Measurements from ENCODE around the gene FOSL1.

FOSL1 gene

DNA sequence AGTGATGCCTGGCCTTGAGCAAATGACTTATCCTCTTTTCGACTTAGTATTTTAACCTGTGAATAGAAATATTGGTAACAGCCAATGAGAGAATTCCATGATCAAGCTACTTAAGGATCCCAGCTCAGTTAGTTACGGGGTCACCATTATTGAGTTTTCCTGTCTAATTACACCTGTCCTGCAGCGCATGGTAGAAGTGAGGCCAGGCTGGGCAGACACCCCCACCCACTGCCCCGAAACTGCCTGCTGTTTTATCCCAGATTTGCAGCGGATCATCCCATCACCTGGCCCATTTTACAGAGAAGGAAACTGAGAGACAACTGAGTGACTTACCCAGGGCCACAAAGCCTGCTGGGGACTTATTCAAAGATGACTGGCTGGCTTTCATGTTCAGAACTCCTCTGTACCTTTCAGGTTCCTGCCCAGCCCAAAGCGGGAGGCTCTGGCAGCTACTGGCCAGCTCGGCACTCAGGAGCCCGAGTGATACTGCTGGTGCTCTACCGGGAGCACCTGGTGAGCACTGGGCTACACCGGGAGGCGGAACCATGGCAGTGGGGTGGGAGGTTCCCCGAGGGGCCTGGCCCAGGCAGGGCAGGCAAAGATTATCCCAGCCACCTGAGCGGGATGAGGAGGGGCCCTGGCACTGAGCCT is 38.5 kb downstream of the FOSL1 start:
- no peak for DNase-seq

DNA sequence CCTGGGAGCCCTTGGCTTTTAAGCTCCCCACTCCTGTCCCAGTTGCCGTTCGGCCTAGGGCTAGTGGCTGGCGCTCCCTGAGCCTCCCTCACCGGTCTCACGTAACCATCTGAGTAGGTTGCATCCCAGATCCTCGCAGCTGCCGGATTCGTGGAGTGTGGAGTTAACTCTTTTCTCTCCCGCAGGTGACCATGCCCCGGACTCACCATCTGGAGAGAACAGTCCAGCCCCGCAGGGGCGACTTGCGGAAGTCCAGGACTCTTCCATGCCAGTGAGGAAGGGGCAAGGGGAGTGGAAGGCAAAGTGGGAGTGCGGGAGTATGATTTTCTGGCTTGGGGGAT is 39.1 kb downstream of the FOSL1 start:
- DNase-seq: no peak

DNA sequence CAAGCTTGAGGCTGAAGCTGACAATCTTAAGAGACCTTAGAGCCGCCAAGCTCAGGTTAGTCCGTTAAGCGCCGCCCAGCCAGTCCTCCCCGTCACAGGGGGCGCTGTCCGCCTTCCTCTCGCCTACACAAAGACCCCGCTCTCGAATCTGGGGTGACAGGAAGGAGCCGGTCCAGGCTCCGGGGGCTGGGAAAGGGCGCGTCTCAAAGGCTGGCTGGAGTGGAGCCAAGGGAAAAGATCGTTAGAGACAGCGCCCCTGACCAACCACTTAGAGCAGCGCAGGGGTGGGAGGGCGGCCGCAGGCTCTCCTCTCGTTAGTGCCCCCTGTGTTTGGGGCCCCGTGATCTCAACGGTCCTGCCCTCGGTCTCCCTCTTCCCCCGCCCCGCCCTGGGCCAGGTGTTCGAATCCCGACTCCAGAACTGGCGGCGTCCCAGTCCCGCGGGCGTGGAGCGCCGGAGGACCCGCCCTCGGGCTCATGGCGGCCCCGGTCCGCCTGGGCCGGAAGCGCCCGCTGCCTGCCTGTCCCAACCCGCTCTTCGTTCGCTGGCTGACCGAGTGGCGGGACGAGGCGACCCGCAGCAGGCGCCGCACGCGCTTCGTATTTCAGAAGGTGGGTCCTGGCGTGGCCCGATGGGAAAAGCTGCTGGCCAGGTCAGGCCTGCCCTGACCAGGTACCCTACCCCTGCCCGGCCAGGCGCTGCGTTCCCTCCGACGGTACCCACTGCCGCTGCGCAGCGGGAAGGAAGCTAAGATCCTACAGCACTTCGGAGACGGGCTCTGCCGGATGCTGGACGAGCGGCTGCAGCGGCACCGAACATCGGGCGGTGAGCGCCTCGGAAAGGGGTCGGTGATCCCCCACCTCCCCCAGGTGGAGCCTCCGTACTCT is 39.7 kb downstream of the FOSL1 start, which contains the start of gene MUS81:
TSS of gene MUS81 (plus strand) at position 156 of the 887 bp plus-strand sequence. CDS start at position 477, 321 bp downstream.
- DNase-seq: peak; percentile 60

DNA sequence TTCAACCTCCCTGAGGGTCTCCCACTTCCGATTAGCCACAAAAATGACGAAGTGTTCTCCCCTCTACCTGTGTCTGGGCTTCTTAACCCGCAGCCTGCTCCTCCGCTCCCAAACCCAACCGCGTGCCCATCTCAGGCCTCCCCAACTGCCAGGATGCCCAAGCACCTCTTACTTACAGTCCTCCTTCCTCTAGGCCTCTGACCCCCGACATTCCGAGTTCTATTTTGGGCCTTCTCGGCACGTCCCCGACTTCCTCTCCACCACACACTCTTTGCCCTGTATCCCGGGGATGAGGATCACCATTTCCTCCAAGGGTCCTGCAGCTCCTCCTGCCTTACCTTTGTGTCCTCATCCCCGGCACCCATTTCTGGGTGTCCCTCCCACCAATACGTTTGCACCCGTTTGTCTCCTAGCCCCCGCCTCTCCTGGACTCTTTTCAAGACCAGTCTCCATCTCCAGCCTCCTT is 40.3 kb downstream of the FOSL1 start:
- no peak for DNase-seq

DNA sequence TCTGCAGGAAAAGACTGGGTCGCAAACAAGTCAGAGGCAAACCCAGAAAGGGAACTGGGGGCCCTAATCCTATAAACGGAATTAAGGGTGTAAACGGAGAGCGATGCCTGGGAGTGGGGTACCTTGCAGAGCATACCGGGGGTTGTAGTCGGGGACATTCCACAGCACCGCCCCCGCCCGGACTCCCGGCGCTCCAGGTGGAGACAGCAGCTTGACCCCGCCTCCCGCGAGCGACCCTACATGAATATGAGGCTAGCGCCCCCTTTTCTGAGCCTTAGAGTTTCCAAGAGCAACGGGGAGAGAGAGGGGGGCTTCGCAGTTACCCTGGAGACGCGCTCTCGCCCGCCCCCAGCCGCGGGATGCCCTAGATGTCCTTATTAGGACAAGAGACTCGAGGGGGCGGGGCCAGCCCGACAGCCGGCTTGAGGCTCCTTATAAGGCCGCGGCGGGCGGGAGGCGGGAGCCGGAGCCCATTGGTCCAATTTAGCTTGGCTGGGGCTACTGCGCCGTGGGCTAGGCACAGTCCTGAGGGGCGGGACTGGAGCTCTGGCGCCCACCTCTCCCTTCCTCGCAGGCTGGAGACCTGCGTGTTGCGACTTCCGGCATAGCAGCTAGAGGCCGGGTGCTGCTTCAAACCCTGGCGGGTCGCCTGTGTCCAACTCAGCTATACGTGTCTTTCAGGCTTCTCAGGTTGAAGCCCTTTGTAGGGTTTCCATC is 40.9 kb downstream of the FOSL1 start:
- peak; percentile 85 for DNase-seq

DNA sequence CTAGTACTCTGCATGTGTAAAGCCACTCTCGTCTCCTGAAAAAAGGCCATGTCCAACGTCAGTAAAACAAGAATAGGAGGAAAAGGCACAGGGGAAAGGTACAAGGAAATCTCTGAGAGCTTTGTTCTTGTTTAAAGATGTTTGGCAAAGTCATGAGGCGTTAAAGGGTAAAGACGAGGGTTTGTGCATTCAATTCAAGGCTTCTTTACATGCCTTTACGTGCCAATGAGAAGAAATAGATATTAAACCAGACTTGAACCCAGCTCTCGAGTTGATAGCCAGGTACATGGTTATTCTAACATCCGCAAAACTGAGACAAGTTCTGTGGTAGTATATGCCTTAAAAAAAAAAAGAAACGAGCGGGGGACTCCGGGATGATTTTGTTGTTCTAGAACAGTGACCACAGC is 41.5 kb downstream of the FOSL1 start:
- DNase-seq: no peak

DNA sequence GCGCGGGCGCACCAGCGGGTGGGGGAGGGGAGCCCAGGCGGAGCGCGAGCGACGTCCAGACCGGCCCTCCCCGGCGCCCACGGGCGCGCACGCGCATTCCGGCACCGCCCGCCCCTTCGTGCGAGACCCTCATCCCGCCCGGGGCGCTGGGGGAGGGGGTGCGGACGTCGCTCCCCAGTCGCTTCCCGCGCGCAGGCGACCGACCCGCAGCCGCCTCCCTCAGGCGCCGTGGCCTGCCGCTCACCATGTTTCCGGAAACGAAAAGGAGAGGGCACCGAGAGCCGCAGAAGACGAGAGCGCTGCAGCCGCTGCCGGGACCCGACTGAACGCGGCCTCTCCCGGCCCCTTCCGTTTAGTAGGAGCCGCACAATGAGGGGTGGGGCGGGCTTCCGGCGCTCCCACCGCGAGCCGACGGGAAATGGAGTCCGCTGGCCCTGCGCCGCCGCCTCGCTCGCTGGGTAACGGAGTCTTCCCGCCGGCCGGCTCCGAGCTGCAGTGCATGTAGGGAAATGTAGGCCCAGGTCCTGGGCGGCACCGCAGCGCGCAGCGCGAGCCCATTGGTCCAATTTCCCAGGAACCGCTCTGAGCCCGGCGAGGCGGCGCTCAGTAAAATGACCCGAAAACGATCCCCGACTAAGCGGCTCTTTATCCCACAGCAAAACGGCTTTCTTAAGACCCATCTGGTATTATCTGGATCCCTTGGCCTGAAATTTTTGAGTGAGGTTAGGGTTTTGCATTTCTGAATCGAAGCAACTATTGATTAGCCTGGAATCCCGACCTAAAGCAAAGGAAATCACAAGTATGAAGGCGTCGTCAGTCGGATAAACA is 42.1 kb downstream of the FOSL1 start, which contains the start of gene CFL1:
TSS of gene CFL1 (minus strand) at position 328 of the 828 bp plus-strand sequence. CDS start at position 247, 81 bp downstream.
- peak; percentile 89 for DNase-seq

DNA sequence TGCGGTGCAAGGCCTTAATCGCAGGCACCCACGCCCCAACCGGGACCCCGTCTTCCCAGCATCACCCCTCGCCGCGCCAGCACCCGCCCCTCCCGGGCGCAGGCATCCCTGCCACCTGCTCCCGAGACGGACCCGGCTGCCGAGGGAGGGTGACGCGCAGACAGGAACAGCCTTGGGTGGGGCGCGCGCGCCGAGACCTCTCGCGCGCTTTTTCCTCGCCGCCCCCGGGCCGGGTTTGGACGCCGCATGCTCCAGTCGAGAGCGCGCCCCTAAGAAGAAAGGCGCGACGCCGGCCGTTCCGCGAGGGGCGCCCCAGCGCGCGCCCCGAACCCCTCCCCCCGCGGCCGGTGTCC is 42.7 kb downstream of the FOSL1 start:
- no peak for DNase-seq

DNA sequence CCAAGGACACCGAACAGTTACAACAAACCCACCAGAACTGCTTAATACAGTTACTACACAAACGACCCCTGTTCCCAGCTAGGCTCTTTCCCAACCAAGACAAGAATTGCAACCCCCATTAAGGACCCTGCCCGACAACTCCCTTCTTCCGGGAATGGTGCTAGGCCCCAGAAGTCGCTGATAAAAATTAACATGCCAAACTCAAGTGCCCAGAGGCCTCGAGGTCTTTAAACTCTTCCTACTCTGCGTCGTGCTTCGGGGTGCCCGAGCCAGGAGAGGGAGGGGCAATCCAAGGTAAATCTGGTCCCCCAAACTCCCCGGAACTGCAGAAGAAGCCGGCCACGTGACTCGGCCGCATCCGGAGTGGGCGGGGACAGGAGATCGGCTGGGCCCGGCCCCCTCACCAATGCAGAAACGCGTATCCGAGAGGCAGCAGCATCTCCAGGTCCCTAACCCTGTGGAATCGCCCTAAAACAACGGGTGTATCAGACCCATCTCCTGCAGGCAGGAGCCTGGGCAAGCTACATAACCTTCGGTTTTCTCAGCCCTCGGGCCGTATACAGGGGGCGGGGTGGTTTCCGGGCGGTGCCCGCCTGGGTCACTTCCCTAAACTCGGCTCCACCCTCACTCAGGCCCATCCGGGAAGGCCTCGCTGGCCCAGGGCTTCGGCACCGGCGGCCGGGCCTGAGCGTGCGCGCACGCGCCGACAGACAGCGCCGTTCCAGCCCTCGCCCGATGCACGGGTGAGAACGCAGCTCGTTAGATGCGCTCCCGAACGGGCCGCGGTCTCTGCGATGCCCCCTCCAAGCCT is 43.3 kb downstream of the FOSL1 start:
- DNase-seq: no peak

DNA sequence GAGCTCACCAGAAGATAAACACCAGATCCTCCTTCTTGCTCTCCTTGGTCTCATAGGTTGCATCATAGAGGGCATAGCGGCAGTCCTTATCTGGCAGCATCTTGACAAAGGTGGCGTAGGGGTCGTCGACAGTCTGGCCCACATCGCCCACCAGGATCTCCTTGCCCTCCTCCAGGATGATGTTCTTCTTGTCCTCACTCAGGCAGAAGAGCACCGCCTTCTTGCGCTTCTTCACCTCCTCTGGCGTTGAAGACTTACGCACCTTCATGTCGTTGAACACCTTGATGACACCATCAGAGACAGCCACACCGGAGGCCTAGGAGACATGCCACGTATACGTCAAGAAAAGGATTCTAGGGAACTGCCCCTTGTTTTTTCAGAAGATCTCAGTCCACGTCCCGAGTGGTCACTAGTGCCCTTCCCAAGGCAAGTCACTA is 44.2 kb downstream of the FOSL1 start:
- DNase-seq: no peak

DNA sequence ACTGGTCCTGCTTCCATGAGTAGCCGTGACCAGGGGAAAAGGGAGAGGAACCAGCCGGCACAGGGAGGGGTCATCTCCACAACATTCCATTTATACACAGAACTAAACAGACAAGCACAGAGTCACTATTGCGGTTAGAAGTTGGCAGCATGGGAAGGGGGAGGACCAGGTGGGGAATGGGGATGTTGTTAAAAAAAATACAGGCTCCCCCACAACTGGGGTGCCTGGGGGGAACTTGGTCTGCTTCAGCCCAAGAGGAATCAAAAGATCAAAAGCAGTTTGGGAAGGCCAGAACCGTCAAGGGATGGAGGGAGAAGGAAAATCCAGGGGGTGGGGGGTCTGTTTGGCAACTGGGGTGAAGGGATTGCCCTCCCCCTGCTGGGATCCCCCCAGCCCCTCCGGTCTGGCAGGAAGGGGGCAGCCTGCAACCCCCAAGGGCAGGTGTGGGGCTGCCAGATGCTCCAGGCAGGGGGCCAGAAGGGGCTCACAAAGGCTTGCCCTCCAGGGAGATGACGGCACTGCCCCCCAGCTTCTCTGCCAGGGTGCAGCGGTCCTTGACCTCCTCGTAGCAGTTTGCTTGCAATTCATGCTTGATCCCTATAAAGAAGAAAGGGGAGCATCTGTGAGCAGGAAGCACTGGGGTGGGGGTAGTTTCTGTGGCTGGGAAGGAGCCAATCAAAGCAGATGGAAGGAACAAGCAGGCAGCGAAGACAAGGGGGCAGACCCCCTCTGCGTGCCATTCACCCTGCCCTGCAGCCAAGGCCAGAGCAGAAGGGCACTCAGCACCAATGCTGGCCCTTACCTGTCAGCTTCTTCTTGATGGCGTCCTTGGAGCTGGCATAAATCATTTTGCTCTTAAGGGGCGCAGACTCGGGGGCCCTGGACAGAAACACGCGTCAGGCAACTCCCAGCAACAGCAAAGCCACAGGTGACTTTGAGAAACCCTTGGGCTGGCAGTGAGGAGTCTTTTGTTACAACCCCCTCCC is 45.0 kb downstream of the FOSL1 start:
- DNase-seq: no peak

DNA sequence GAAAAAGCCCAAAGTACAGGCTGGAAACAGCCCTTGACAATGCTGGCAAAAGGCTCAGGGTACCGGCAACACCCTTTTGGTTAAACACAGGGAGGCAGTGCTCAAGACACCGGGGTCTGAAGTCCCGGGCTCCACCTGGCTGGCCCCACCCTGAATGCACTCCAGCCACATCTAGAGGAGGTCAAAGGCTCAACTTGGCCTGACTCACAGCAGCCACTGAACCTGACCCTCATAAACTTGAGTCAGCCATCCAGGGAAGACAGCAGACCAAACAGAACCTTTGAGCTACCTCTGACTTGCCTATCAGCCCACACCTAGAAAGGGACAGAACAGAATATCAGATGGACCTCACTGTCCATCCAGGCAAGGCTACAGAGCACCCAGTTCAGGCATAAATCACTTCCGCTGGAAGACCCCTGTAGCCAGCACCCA is 46.0 kb downstream of the FOSL1 start:
- DNase-seq: no peak

DNA sequence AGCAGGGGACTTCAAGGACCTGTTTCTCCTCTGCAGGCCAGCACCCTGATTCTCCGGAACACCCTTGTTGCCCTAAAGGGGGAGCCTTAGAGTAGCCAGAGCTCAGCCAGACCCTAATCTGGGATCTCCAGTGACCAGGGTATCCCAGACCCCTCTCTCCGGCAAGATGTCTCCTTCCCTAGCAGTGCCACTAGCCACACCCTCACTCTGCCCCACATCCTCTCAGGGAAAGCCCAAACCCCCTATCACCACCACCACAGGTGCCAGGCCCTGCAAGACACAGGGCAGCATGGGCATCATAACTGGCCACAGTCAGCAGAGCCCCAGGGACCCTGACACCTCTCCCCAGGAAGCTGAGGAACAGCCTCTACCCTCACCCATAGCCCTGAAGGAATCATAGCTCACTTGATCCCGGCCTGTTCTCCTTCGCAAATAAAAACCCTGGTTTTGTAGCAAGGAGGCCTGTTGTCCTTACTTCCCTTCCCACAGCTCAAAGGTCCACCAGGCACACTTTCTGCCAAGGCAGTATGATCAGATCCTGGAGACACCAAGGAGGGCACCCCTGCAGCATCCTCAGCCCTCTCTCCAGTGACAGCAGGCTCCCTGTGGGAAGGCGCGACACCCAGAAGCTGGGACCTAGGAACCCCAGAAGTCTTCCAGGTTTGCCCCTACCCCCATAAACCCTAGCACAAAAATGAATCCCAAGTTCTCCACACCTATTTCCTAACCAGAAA is 46.8 kb downstream of the FOSL1 start:
- no peak for DNase-seq

DNA sequence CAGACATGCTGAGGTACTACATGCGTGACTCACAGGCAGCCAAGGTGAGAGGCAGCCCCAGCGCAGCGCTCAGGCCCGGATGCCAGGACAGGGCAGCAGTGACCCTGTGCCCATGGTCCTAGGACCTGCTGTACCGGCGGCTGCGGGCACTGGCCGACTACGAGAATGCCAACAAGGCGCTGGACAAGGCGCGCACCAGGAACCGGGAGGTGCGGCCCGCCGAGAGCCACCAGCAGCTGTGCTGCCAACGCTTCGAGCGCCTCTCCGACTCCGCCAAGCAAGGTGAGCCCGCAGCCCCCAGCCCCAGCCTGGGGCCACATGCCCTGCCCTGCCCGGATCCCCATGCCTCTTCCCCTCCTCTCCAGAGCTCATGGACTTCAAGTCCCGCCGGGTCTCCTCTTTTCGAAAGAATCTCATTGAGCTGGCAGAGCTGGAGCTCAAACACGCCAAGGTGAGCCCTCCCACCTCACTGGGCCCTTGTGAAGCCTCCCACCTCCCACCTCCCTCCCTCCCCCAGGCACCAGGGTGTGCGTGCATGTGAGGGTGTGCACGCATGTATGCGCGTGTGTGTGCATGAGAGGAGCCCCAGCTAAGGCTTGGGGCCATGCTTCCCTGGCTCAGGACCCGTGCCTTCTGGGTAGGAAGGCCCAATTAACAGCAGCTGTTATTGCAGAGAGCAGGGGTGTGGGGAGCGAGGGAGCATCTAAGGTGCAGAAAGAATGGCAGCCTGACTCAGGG is 47.5 kb downstream of the FOSL1 start:
- DNase-seq: no peak

DNA sequence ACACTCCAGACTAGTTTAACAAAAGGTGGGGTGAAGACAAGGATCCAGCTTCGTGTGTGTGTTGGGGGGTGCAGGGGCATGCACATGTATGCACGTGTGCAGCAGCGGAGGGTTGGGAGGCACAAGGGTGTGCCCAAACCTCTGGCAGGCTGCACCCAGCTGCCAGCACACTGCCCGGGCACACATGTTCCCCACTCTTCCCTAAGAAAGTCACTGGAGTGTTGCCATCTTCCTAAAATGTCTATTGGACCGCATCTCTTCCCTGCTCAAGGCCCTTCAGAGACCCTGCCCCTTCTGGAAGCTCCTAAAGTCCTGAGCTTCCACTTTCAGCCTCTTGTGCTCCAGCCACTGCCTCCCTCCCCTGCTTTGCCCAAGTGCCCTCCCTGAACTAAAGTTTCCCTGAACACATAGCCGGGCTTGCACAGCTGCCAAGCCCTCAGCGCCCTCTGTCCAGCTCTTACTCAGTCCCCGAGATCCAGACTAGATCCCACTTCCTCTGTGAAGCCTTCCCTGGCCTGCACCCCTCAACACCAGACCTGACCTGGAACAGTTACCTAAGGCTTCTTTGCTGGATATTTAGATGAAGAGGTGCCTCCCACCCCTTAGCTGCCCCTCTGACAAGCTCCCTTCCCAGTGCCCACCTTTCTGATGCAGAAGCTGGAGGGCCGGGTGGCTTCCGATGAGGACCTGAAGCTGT is 48.2 kb downstream of the FOSL1 start:
- no peak for DNase-seq

DNA sequence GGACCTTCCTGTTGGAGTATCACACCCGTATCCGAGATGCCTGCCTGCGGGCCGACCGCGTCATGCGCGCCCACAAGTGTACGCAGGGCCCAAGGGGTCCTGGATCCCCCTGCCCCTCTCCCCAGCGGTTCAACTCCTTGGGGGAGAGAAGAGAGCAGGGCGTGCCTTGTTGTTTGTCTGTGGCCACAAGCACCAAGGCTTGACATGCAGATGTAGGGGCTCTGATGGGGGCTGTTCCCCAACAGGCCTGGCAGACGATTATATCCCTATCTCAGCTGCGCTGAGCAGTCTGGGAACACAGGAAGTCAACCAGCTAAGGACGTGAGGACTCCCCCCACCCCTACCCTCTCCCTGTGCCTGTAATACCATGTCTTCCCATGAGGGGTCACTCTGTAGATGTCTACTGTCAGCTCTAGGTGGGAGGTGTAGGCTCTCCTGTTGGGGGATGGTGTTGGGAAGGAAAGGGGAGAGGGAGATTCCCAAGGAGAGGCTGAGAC is 49.1 kb downstream of the FOSL1 start:
- no peak for DNase-seq

DNA sequence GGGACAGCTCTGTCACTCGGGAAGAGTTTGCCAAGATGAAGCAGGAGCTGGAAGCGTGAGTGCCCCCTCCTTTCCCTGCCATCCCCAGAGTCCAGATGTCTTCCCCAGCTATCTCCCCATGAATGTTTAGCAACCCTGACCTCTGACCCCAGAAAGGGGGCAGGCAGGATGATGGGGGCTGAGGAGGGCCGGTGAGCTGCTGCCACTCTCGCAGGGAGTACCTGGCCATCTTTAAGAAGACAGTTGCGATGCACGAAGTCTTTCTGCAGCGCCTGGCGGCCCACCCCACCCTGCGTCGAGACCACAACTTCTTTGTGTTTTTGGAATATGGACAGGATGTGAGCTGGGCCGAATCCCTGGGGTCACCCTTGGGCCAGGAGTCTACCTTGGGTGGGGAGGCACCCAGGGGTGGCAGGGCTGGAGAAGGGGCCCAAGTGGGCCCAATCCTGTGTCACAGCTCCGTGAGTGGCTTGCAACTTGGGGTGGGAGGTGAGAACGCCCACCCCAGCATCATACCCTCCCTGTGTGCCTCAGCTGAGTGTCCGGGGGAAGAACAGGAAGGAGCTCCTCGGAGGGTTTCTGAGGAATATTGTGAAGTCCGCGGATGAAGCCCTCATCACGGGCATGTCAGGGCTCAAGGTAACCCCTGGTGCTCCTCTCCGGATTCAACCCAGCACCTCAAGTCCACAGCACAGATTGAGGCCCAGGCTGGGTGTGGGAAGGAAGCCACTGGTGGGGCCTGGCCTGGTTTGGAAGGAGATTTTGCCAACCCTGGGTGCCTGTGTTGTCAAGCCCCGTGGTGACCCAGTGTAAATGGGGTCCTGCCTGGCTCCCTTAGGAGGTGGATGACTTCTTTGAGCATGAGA is 49.7 kb downstream of the FOSL1 start:
- no peak for DNase-seq

Data from NCI-H2081 treated with DMSO at 0.1 percent for 48 hours (cell line).